ENCODE measurements around the gene NKD2.

Gene NKD2

DNA sequence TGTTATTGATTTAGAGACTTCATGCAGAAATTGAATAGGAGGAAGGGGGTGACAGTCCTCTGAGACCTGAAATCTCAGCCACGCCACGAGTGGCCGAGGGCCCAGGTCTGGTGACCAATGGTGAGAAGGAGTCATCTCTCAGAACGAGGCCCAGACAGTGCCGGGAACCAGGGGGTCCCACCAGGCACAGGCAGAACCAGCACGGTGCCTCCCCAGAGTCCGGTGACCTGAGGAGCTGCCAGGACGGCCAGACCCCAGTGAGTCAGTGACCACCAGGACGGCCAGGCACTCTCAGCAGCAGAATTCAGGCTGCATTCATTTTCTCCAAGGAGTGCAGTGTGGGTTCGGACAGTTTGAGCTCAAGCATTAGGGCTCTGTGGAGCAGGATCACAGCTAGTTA is 43.8 kb upstream of the NKD2 start:
- H3K4me1 ChIP-seq (ENCODE audit: control insufficient read depth, low read length) = peaks cover 22% of the 10 kb centered on the region
- TF ChIP-seq, protein P1, sequence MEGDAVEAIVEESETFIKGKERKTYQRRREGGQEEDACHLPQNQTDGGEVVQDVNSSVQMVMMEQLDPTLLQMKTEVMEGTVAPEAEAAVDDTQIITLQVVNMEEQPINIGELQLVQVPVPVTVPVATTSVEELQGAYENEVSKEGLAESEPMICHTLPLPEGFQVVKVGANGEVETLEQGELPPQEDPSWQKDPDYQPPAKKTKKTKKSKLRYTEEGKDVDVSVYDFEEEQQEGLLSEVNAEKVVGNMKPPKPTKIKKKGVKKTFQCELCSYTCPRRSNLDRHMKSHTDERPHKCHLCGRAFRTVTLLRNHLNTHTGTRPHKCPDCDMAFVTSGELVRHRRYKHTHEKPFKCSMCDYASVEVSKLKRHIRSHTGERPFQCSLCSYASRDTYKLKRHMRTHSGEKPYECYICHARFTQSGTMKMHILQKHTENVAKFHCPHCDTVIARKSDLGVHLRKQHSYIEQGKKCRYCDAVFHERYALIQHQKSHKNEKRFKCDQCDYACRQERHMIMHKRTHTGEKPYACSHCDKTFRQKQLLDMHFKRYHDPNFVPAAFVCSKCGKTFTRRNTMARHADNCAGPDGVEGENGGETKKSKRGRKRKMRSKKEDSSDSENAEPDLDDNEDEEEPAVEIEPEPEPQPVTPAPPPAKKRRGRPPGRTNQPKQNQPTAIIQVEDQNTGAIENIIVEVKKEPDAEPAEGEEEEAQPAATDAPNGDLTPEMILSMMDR (IDR thresholded peaks at IDR 0.05; ENCODE audit: low read depth, low read length, poor library complexity, severe bottlenecking) = no peak
- TF ChIP-seq EZH2phosphoT487 (IDR thresholded peaks at IDR 0.05; ENCODE audit: borderline replicate concordance, low read length) = no peak
- no peak overlapping the region for H3K4me3 ChIP-seq (ENCODE audit: low read length)
- no peaks in the 10 kb centered on the region for H3F3A ChIP-seq (ENCODE audit: control insufficient read depth, insufficient read depth)
- no peaks in the 10 kb centered on the region for H4K20me1 ChIP-seq (ENCODE audit: control insufficient read depth, insufficient read depth, low read depth, low read length)
- H3K36me3 ChIP-seq (ENCODE audit: control insufficient read depth, low read length) = no peaks in the 10 kb centered on the region
- H3K9me2 ChIP-seq (replicated peaks; ENCODE audit: control insufficient read depth, low read length) = no peaks in the 10 kb centered on the region
- peak overlapping the region; percentile 26 for H3K4me2 ChIP-seq (ENCODE audit: low read length)
- H3K27ac ChIP-seq (ENCODE audit: low read depth, low read length) = peak overlapping the region; percentile 59
- H3K79me2 ChIP-seq (ENCODE audit: control insufficient read depth, low read length) = no peaks in the 10 kb centered on the region
- H3K9me3 ChIP-seq (ENCODE audit: control insufficient read depth, insufficient read depth, low read length) = no peaks in the 10 kb centered on the region
- H3K27me3 ChIP-seq (ENCODE audit: control insufficient read depth, low read length) = peaks cover 4% of the 10 kb centered on the region; the same call in 1 of the 2 replicates

DNA sequence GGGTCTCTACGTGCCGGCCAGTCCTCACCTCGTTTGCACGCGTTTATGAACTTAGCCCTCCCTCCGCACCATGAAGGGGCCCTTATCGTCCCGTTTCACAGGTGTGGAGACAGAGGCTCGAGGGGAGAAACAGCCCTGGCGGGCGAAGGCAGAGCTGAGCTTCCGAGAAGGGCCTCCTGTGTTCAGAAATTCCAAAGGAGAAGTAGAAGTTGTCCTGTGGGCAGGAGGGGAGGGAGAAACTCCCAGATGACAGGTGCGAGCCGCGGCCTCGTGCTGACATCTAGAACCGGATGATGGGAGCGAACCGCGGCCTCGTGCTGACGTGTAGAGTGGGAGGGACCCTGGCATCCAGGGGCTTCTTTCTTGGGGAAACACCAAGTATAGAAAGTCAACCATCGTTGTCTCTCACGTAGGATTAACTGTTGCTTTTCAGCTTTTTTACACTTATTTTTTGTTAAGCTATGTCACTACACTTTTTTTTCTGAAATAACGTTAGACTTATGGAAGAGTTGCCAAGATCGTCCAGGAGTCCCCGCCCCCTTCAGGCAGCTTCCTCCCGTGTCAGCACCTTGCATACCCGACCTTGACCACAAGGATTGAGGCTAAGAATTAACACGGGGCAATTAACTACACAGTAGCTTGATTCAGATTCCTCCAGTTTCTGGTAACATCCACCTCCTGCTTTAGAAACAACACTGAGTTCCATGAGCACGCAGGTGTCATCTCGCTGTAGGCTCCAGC is 42.8 kb upstream of the NKD2 start:
- no peak for TF ChIP-seq EZH2phosphoT487 (IDR thresholded peaks at IDR 0.05; ENCODE audit: borderline replicate concordance, low read length)
- TF ChIP-seq, protein P1 (IDR thresholded peaks at IDR 0.05; ENCODE audit: low read depth, low read length, poor library complexity, severe bottlenecking) = no peak
- Histone ChIP-seq H3K4me2 (ENCODE audit: low read length) (no peak overlapping the region), H3K27me3 (ENCODE audit: control insufficient read depth, low read length) (peaks cover 4% of the 10 kb centered on the region; the same call in 1 of the 2 replicates), H3K79me2 (ENCODE audit: control insufficient read depth, low read length) (no peaks in the 10 kb centered on the region), H3K9me3 (ENCODE audit: control insufficient read depth, insufficient read depth, low read length) (no peaks in the 10 kb centered on the region), H3K4me1 (ENCODE audit: control insufficient read depth, low read length) (peaks cover 22% of the 10 kb centered on the region), H4K20me1 (ENCODE audit: control insufficient read depth, insufficient read depth, low read depth, low read length) (no peaks in the 10 kb centered on the region), H3F3A (ENCODE audit: control insufficient read depth, insufficient read depth) (no peaks in the 10 kb centered on the region), H3K4me3 (ENCODE audit: low read length) (no peak overlapping the region), H3K9me2 (replicated peaks; ENCODE audit: control insufficient read depth, low read length) (no peaks in the 10 kb centered on the region), H3K36me3 (ENCODE audit: control insufficient read depth, low read length) (no peaks in the 10 kb centered on the region), H3K27ac (ENCODE audit: low read depth, low read length) (no peak overlapping the region)

DNA sequence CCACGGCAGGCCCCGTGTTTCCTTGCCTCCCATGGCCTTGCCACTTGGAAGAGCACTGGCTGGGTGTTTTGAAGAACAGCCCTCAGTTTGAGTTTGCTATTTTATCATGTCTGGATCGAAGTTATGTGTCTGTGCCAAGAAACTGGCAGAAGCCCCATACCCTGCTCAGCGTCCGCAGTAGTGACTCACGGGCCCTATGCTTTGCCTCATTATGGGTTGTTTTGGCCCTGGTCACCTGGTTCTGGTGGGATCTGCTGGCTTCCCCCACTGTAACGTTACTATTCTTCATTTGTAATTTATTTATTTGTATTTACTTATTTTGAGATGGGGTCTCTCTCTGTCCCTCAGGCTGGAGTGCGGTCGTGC is 42.3 kb upstream of the NKD2 start:
- Histone ChIP-seq H3K36me3 (ENCODE audit: control insufficient read depth, low read length) (no peaks in the 10 kb centered on the region), H3K27me3 (ENCODE audit: control insufficient read depth, low read length) (peaks cover 4% of the 10 kb centered on the region; the same call in 1 of the 2 replicates), H4K20me1 (ENCODE audit: control insufficient read depth, insufficient read depth, low read depth, low read length) (no peaks in the 10 kb centered on the region), H3K79me2 (ENCODE audit: control insufficient read depth, low read length) (no peaks in the 10 kb centered on the region), H3K4me2 (ENCODE audit: low read length) (no peak overlapping the region), H3K27ac (ENCODE audit: low read depth, low read length) (no peak overlapping the region), H3K4me1 (ENCODE audit: control insufficient read depth, low read length) (peaks cover 22% of the 10 kb centered on the region), H3K9me3 (ENCODE audit: control insufficient read depth, insufficient read depth, low read length) (no peaks in the 10 kb centered on the region), H3K9me2 (replicated peaks; ENCODE audit: control insufficient read depth, low read length) (no peaks in the 10 kb centered on the region), H3K4me3 (ENCODE audit: low read length) (no peak overlapping the region), H3F3A (ENCODE audit: control insufficient read depth, insufficient read depth) (no peaks in the 10 kb centered on the region)
- no peak for TF ChIP-seq EZH2phosphoT487 (IDR thresholded peaks at IDR 0.05; ENCODE audit: borderline replicate concordance, low read length)
- TF ChIP-seq, protein P1 (IDR thresholded peaks at IDR 0.05; ENCODE audit: low read depth, low read length, poor library complexity, severe bottlenecking) = no peak

Measured in DOHH2 (cell line).